Astrocyte (in vitro differentiated cells and primary cell): ENCODE results near the gene DOCK2. TPM values are rescaled to one million over a fixed set of nuclear protein-coding genes. Genes with fewer than 3 reads are reported as not detected.

Source experiments
- DNase-seq: peaks from one replicate; pipeline ENCODE4 v3.0.0-alpha.2; 2010; ENCODE audit warnings: low read depth
- FAIRE-seq: peaks from 2 replicates; lab custom pipeline; 2011; peaks lifted over from hg19 to GRCh38; lab: Jason Lieb, UNC
- H2AFZ ChIP-seq: 2 replicates; pipeline ENCODE4 v1.6.0; 2012; ENCODE audit warnings: low read depth, low read length, inconsistent platforms
- H3K27ac ChIP-seq: 2 replicates; pipeline ENCODE4 v1.5.1; 2011; ENCODE audit warnings: low read depth, low read length, inconsistent platforms
- H3K27me3 ChIP-seq: 2 replicates; pipeline ENCODE4 v1.6.0; 2011; ENCODE audit warnings: low read length, inconsistent platforms; ENCODE audit not compliant: insufficient read depth
- H3K36me3 ChIP-seq: 2 replicates; pipeline ENCODE4 v1.5.1; 2011; ENCODE audit warnings: low read length, inconsistent platforms; ENCODE audit not compliant: insufficient read depth
- H3K4me1 ChIP-seq: 2 replicates; pipeline ENCODE4 v1.5.1; 2011; ENCODE audit warnings: low read length, inconsistent platforms; ENCODE audit not compliant: insufficient read depth
- H3K4me2 ChIP-seq: 2 replicates; pipeline ENCODE4 v1.6.0; 2012; ENCODE audit warnings: low read length, inconsistent platforms
- H3K4me3 ChIP-seq: 2 replicates; pipeline ENCODE4 v1.5.1; 2011; ENCODE audit warnings: low read depth, mild to moderate bottlenecking, low read length, inconsistent platforms; ENCODE audit not compliant: insufficient read depth
- H3K79me2 ChIP-seq: 2 replicates; pipeline ENCODE4 v1.6.0; 2012; ENCODE audit warnings: mild to moderate bottlenecking, low read length, inconsistent platforms; ENCODE audit not compliant: insufficient read depth
- H3K9ac ChIP-seq: 2 replicates; pipeline ENCODE4 v1.6.0; 2012; ENCODE audit warnings: mild to moderate bottlenecking, low read length, inconsistent platforms
- H3K9me3 ChIP-seq: 2 replicates; pipeline ENCODE4 v1.5.1; 2012; ENCODE audit warnings: low read depth, mild to moderate bottlenecking, low read length, inconsistent platforms; ENCODE audit not compliant: insufficient read depth
- H4K20me1 ChIP-seq: 2 replicates; pipeline ENCODE4 v1.6.0; 2012; ENCODE audit warnings: low read length, inconsistent platforms; ENCODE audit not compliant: insufficient read depth
- H3K27ac Mint-ChIP-seq: one replicate; pipeline ENCODE4 v1.8.0; 2021; ENCODE audit warnings: mild to moderate bottlenecking, mixed read lengths; ENCODE audit not compliant: unreplicated experiment
- H3K27me3 Mint-ChIP-seq: one replicate; pipeline ENCODE4 v1.8.0; 2021; ENCODE audit warnings: low read depth, mixed read lengths; ENCODE audit not compliant: unreplicated experiment
- H3K36me3 Mint-ChIP-seq: one replicate; pipeline ENCODE4 v1.8.0; 2021; ENCODE audit warnings: low read depth, mixed read lengths; ENCODE audit not compliant: unreplicated experiment
- H3K4me1 Mint-ChIP-seq: one replicate; pipeline ENCODE4 v1.8.0; 2021; ENCODE audit warnings: low read depth, mixed read lengths; ENCODE audit not compliant: unreplicated experiment
- H3K4me3 Mint-ChIP-seq: one replicate; pipeline ENCODE4 v1.8.0; 2021; ENCODE audit warnings: mild to moderate bottlenecking, moderate library complexity, mixed read lengths; ENCODE audit not compliant: unreplicated experiment
- H3K9me3 Mint-ChIP-seq: one replicate; pipeline ENCODE4 v1.8.0; 2021; ENCODE audit warnings: mild to moderate bottlenecking, mixed read lengths; ENCODE audit not compliant: unreplicated experiment
- CTCF ChIP-seq: IDR thresholded peaks from 2 replicates; pipeline ENCODE4 v1.5.1; 2011; ENCODE audit warnings: low read depth, mild to moderate bottlenecking, inconsistent platforms, low read length, moderate library complexity; ENCODE audit not compliant: insufficient read depth
- EZH2 ChIP-seq: IDR thresholded peaks from 2 replicates; pipeline ENCODE4 v1.6.1; 2012; ENCODE audit warnings: mild to moderate bottlenecking, low read length, inconsistent platforms; ENCODE audit not compliant: insufficient read depth
- total RNA-seq: library from RNA; stranded (reverse); gene quantifications from 2 replicates; pipeline ENCODE4 v1.2.1, GENCODE V29; 2021

DOCK2 gene
- total RNA-seq, 1 donor from 2014 or later: 0.66 TPM

- H3K79me2 ChIP-seq: peaks cover 65% of the 10 kb centered on the region
- no peak overlapping the region for H3K4me3 ChIP-seq
- H3K27me3 Mint-ChIP-seq: peaks cover 7% of the 10 kb centered on the region
- no peaks in the 10 kb centered on the region for H4K20me1 ChIP-seq
- TF ChIP-seq EZH2 (no peak), CTCF (no peak)
- FAIRE-seq (no peak), DNase-seq (no peak)
- no peaks in the 10 kb centered on the region for H3K9me3 ChIP-seq
- no peaks in the 10 kb centered on the region for H3K36me3 Mint-ChIP-seq
- H3K4me2 ChIP-seq: no peak overlapping the region
- no peaks in the 10 kb centered on the region for H3K36me3 ChIP-seq
- H3K27ac Mint-ChIP-seq: no peak overlapping the region
- H3K4me1 Mint-ChIP-seq: peaks cover 12% of the 10 kb centered on the region
- H3K9ac ChIP-seq: no peak overlapping the region
- H3K27me3 ChIP-seq: no peaks in the 10 kb centered on the region
- H3K9me3 Mint-ChIP-seq: peaks cover 6% of the 10 kb centered on the region
- no peak overlapping the region for H3K4me3 Mint-ChIP-seq
- no peak overlapping the region for H2AFZ ChIP-seq
- peaks cover 18% of the 10 kb centered on the region for H3K4me1 ChIP-seq
- H3K27ac ChIP-seq: no peak overlapping the region
Measured at GRCh38 chr5:169941542-169941941, 304.5 kb downstream of the DOCK2 start.

DNA sequence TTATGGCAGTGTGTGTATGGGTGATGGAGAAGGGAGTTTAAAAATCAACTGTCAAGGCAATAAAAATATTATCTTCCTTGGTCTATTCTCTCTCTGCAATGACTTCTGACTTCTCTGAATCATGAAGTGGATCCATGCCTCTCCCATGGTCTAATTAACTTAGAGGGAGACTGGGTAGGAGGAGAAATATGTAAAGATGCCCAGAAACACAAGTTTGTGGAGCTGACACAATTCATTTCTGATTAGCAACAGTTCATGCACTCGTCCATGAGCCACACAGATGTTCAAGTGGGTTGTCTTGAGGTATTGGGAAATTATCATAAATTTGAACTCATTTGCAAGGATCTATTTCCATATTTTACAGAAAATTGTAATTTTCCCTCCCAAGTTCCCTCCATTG is 305.1 kb downstream of the DOCK2 start:
- Mint-ChIP-seq H3K27me3 (peaks cover 7% of the 10 kb centered on the region), H3K27ac (no peak overlapping the region), H3K4me3 (no peak overlapping the region), H3K9me3 (peaks cover 6% of the 10 kb centered on the region), H3K4me1 (peaks cover 12% of the 10 kb centered on the region), H3K36me3 (no peaks in the 10 kb centered on the region)
- TF ChIP-seq EZH2 (no peak), CTCF (no peak)
- Histone ChIP-seq H3K9me3 (no peaks in the 10 kb centered on the region), H3K9ac (no peak overlapping the region), H3K36me3 (peaks cover under 1% of the 10 kb centered on the region), H3K27me3 (no peaks in the 10 kb centered on the region), H3K4me3 (no peak overlapping the region), H2AFZ (no peak overlapping the region), H4K20me1 (no peaks in the 10 kb centered on the region), H3K79me2 (peaks cover 65% of the 10 kb centered on the region), H3K27ac (no peak overlapping the region), H3K4me1 (peaks cover 24% of the 10 kb centered on the region), H3K4me2 (no peak overlapping the region)
- peak; percentile 35 for DNase-seq
- no peak for FAIRE-seq

DNA sequence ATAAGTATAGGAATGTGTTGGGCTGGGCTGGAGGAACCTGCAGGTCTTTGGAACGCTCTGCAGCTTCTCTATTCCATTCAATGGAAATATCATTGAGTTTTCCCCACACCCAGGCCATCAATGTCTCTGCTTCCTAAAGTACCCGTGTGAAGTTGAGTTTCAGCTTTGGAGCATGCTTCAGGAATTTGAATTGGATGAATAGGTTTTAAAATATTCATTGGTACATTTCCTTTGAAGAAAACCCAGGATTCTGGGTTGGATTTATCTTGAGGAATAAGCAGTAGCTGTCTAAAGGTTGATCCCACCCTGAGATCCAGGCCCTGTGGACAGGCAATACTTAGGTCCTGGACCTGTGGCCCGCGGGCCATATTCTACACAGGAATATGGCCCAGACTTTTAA is 306.0 kb downstream of the DOCK2 start:
- H2AFZ ChIP-seq: no peak overlapping the region
- Mint-ChIP-seq H3K9me3 (peaks cover 6% of the 10 kb centered on the region), H3K4me1 (peaks cover 12% of the 10 kb centered on the region), H3K27me3 (peaks cover 7% of the 10 kb centered on the region), H3K36me3 (no peaks in the 10 kb centered on the region), H3K27ac (no peak overlapping the region), H3K4me3 (no peak overlapping the region)
- TF ChIP-seq EZH2 (no peak), CTCF (no peak)
- no peaks in the 10 kb centered on the region for H4K20me1 ChIP-seq
- H3K36me3 ChIP-seq: peaks cover 6% of the 10 kb centered on the region
- FAIRE-seq: no peak
- peaks cover 27% of the 10 kb centered on the region for H3K4me1 ChIP-seq
- no peaks in the 10 kb centered on the region for H3K9me3 ChIP-seq
- no peak overlapping the region for H3K9ac ChIP-seq
- H3K27me3 ChIP-seq: no peaks in the 10 kb centered on the region
- no peak overlapping the region for H3K4me3 ChIP-seq
- H3K79me2 ChIP-seq: peaks cover 66% of the 10 kb centered on the region
- no peak overlapping the region for H3K27ac ChIP-seq
- DNase-seq: peak; percentile 8
- no peak overlapping the region for H3K4me2 ChIP-seq
